GM18499 (cell line): ENCODE results near the gene PPARA.
"Not testable (repeated sequence)": the region's sequence is repeated elsewhere in the genome, so short reads cannot be mapped to it uniquely, and the experiment has no call there.

Source experiments
- ATAC-seq: cut with Tn5 transposase; IDR thresholded peaks from one replicate; pipeline ENCODE4 v1.9.1; 2021; ENCODE audit warnings: moderate number of reproducible peaks; ENCODE audit not compliant: insufficient read depth, unreplicated experiment

PPARA gene

GRCh38 chr22:46125311-46125710 lies 25.0 kb upstream of the PPARA start:
- no peak for ATAC-seq

- no peak for ATAC-seq
These were observed 24.2 kb upstream of the PPARA start for GRCh38 chr22:46125816-46126765.

GRCh38 chr22:46126853-46127385 lies 23.4 kb upstream of the PPARA start:
- no peak for ATAC-seq

- ATAC-seq, result no peak
These were observed 22.8 kb upstream of the PPARA start for GRCh38 chr22:46127556-46127955.

- no peak for ATAC-seq
These were observed 21.7 kb upstream of the PPARA start for GRCh38 chr22:46128606-46129005.

- no peak for ATAC-seq
These were observed 20.8 kb upstream of the PPARA start for GRCh38 chr22:46129390-46130041.

GRCh38 chr22:46131151-46131587 lies 19.2 kb upstream of the PPARA start:
- ATAC-seq, result no peak

- not testable (repeated sequence) for ATAC-seq
These were observed 18.0 kb upstream of the PPARA start for GRCh38 chr22:46132193-46132829.

GRCh38 chr22:46132830-46133587 lies 17.3 kb upstream of the PPARA start:
- no peak for ATAC-seq

- ATAC-seq, result no peak
These were observed 16.8 kb upstream of the PPARA start for GRCh38 chr22:46133588-46133855.

- ATAC-seq, result no peak
These were observed 16.1 kb upstream of the PPARA start for GRCh38 chr22:46134111-46134705.

GRCh38 chr22:46135611-46136485 lies 14.5 kb upstream of the PPARA start:
- no peak for ATAC-seq

GRCh38 chr22:46136486-46137217 lies 13.7 kb upstream of the PPARA start:
- no peak for ATAC-seq

- no peak for ATAC-seq
These were observed 13.0 kb upstream of the PPARA start for GRCh38 chr22:46137218-46137766.

- no peak for ATAC-seq
These were observed 12.1 kb upstream of the PPARA start for GRCh38 chr22:46138058-46138797.

GRCh38 chr22:46139417-46139816 lies 10.9 kb upstream of the PPARA start:
- not testable (repeated sequence) for ATAC-seq

- no peak for ATAC-seq
These were observed 10.4 kb upstream of the PPARA start for GRCh38 chr22:46139895-46140350.
